GM18517 (cell line): ENCODE measurements around the gene MED22.
"Not testable (repeated sequence)": the region's sequence is repeated elsewhere in the genome, so short reads cannot be mapped to it uniquely, and the experiment has no call there.

ENCODE experiments used
- ATAC-seq: cut with Tn5 transposase; IDR thresholded peaks from one replicate; pipeline ENCODE4 v1.9.1; 2021; ENCODE audit warnings: mild to moderate bottlenecking, moderate library complexity; ENCODE audit not compliant: unreplicated experiment

The MED22 gene

GRCh38 chr9:133377280-133377679, 29.3 kb upstream of the MED22 start:
- ATAC-seq: not testable (repeated sequence)

- ATAC-seq: peak; percentile 78
These were observed 28.1 kb upstream of the MED22 start, which contains the start of the genes STKLD1 and SURF4 for GRCh38 chr9:133375724-133376654. Gene STKLD1, plus strand, starts transcription at chr9:133376366. Its CDS starts 108 bp downstream, at chr9:133376474. Gene SURF4, minus strand, starts transcription at chr9:133376060. Its CDS starts 91 bp downstream, at chr9:133375969.

GRCh38 chr9:133375116-133375723, 27.3 kb upstream of the MED22 start:
- no peak for ATAC-seq

- ATAC-seq: no peak
These were observed 26.7 kb upstream of the MED22 start for GRCh38 chr9:133374612-133375115.

- no peak for ATAC-seq
These were observed 24.2 kb upstream of the MED22 start for GRCh38 chr9:133372144-133372543.

DNA sequence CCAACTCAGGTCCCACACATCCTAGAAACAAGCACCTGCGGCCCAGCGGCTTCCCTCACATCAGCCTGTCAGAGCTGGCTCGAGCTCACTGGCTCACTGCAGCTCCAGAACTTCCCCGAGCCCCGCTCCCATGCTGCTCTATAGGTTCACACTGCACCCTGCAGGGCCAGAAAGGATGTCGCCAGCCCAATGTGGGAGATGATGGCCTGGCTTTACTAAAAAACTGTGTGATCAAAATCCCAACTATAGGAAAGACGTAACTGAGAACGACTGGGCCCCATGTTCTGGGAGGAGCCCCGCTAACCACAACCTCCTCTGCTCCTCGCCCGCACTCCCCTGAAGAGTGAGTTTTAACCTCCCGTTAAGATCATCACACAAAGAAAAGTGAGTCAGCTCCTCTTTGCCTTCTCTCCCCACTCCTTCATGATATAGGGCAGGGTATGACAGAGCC, 23.4 kb upstream of the MED22 start:
- ATAC-seq: no peak

GRCh38 chr9:133370685-133371084, 22.8 kb upstream of the MED22 start:
- ATAC-seq: no peak

- no peak for ATAC-seq
These were observed 22.0 kb upstream of the MED22 start for GRCh38 chr9:133369933-133370332.

- ATAC-seq: no peak
These were observed 21.5 kb upstream of the MED22 start for GRCh38 chr9:133369422-133369821.

- ATAC-seq: no peak
These were observed 20.4 kb upstream of the MED22 start for GRCh38 chr9:133368249-133368881.

DNA sequence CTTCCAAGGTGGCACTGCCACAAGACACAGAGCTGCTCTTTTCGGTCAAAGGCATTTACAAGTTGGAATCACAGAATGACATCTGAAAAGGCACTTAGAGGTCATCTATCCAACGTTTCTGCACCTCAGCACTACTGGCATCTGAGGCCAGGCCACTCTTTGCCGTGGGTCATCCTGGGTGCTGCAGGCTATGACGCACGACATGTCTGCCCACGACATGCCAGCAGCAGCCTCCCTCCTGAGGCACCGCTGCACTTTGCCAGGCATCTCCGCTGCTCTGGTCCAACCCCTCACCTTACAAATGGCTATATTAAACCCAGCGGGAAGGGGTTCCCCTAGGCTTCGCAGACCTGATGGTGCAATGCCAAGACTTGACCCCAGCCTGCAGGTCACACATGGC, 19.8 kb upstream of the MED22 start:
- ATAC-seq: no peak

- ATAC-seq: no peak
These were observed 19.3 kb upstream of the MED22 start for GRCh38 chr9:133367221-133367620.

DNA sequence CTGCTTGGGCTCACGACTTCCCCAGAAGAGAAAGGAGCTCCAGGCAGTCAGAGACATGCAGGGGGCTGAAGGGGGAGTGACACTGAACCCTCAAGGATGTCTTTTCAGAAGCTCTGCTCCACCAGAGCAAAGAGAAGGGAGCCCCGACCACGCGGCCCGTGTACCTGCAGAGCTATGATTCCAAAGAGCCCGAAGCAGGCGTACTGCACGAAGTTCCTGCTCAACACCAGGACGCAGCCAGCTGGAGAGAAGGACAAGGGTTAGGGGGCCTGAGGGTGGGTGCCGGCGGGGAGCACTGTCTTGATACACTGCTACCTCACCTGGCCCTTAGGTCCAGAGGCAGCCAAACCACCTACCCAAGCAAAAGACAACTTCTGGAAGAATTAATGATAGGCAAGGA, 18.5 kb upstream of the MED22 start:
- no peak for ATAC-seq

- no peak for ATAC-seq
These were observed 14.6 kb upstream of the MED22 start for GRCh38 chr9:133362359-133363044.

GRCh38 chr9:133361507-133362092, 13.7 kb upstream of the MED22 start:
- no peak for ATAC-seq

DNA sequence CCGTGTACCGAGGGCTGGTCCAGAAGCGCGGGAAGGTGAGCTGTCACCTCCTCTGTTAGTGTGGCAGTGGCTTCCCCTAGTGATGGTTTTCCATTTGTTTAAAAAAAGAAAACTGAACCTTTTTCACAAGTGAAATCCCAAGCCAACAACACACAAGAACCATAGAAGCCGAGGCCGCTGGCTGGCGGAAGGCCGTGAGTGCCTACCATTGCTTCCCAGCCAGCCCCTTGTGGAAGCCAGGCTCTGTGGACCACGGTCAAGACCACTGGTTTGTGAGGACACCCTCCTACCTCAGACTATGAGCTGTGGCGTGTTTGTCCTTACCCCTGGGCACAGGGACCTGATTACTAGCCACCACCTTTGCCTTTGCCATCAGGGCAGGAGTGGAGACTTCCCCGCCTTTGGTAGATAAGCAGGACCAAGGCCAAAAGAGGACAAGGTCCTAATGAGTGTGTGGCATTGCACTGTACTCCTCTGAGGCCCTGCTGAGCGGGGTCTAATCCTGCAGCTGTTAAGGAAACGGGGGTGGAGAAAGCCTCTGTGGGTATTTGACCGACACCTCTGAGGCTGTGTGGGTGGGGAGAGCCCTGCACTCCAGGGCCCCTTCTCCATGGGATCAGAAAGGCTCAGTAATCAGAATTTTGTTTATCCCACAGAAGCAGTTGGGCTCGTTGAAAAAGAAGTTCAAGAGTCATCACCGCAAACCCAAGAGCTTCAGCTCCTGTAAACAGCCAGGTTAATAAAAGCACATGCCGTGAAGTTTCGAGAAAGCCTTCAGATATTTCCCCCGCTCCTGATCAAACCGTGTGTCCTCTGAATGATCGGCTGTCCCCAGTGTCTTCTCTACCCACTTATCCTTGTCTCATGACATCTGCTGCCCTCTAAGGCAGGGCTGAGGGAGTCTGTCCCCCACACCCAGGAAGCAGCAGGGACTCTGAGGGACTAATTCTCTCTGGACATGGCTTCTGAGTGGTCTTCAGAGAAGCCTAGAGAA, 12.8 kb upstream of the MED22 start:
- ATAC-seq: no peak

- ATAC-seq: no peak
These were observed 11.7 kb upstream of the MED22 start for GRCh38 chr9:133359399-133360175.

GRCh38 chr9:133357656-133358055, 9.7 kb upstream of the MED22 start:
- ATAC-seq: no peak
